Subcutaneous adipose tissue (tissue), 4 donors: ENCODE data around the gene EHBP1. TPM values are rescaled to one million over a fixed set of nuclear protein-coding genes. Genes with fewer than 3 reads are reported as not detected.

Source experiments
- total RNA-seq, 4 donors: library from RNA; depleted of rRNA; stranded (reverse); fragments of >200 nt; gene quantifications; one replicate each; pipeline ENCODE4 v1.1.0, GENCODE V29; 2016
- TF ChIP-seq, protein P1 (sequence below): fragments of 450-650 bp; IDR thresholded peaks from one replicate; pipeline ENCODE4 v1.5.1; 2016; ENCODE audit warnings: low read depth, mild to moderate bottlenecking, control low read depth, antibody characterized with exemption, moderate library complexity

The EHBP1 gene
- total RNA-seq, 4 donors from 2014 or later: 77.5 to 145 (median 110) TPM

DNA sequence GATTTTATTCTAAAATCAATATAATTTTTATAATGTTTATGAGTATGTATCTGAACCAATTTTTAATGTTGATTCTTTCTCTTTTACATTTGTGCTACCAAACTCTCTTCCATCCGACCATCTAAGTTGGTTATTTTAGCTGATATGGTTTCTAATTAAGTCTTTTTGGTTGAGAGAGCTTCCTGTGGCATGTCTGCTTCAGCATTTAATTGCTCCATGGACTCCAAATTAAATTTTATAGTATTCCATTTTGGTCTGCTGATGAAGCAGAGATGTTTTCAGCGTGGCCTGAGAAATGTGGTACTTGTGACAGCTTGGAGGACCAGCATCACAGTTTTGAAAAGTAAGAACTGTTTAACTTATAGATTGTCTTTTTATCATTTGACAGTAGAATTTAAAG lies 105.6 kb downstream of the EHBP1 start:
- TF ChIP-seq, protein P1, sequence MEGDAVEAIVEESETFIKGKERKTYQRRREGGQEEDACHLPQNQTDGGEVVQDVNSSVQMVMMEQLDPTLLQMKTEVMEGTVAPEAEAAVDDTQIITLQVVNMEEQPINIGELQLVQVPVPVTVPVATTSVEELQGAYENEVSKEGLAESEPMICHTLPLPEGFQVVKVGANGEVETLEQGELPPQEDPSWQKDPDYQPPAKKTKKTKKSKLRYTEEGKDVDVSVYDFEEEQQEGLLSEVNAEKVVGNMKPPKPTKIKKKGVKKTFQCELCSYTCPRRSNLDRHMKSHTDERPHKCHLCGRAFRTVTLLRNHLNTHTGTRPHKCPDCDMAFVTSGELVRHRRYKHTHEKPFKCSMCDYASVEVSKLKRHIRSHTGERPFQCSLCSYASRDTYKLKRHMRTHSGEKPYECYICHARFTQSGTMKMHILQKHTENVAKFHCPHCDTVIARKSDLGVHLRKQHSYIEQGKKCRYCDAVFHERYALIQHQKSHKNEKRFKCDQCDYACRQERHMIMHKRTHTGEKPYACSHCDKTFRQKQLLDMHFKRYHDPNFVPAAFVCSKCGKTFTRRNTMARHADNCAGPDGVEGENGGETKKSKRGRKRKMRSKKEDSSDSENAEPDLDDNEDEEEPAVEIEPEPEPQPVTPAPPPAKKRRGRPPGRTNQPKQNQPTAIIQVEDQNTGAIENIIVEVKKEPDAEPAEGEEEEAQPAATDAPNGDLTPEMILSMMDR: no peak

DNA sequence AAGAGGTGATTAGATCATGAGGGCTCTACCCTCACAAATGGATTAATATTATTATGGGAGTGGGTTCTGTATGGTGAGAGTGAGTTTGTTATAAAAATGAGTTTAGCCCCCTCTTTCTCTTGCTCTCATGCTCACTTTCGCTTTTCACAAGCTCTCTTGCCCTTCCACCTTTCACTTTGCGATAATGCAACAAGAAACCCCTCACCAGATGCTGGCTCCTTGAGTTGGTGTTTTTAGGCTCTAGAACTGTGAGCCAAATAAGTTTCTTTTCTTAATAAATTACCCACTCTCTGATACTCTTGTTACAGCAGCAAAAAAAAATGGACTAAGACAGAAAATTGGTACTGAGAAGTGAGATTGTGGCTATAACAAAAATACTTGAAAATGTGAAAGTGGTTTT lies 106.5 kb downstream of the EHBP1 start:
- TF ChIP-seq, protein P1: no peak

DNA sequence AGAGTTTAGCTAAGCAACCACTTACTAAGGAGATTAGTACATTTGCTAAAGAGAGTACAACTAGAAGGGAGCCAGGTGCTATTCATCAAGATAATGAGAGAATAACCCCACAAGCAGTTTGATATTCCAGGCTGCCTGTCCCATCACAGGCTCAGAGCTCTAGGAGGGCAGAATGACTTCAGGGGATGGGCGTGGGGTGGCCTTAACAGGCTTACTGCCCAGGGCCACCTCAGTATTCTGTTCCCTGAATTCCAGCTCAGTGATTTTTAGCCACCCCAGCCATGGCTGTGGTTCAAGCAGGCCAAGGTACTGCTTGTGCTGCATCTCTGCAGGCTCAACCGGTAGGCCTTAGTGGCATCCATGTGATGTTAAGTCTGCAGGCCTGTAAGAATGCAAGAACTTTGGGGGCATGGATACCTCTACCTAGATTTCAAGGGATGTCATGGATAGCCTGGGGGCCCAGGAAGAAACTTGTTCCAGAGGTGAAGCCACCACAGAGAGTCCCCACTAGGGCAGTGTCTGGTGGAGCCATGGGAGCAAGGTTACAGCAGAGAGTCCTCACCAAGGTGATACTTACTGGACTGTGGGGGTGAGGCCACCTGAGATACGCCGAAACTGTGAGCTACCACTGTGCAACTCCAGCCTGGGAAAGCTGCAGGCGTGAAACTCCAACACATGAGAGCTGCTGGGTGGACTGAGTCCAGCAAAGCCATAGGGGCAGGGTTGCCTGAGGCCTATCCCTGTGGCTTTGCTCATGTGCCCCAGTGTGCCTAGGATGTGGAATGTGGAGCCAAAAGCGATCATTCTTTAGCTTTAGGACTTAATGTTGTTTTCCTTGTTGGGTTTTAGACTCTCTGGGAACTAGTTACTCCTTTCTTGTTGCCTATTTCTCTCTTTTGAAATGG lies 107.7 kb downstream of the EHBP1 start:
- TF ChIP-seq, protein P1: no peak

DNA sequence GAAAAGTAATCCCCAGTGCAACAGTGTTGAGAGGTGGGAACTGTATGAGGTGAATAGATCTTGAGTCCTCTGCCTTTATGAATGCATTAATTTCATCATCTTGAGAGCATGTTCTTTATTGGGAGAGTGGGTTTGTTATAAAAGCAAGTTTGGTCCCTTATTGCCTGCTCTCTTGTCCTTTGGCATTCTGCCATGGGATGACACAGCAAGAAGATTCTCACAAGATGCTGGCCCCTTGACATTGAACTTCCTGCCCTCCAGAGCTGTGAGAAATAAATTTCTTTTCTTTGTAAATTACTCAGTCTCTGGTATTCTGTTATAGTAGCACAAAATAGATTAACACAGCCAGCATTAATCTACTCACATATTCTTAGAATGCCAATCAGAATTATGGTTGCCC lies 108.6 kb downstream of the EHBP1 start:
- TF ChIP-seq, protein P1: no peak

DNA sequence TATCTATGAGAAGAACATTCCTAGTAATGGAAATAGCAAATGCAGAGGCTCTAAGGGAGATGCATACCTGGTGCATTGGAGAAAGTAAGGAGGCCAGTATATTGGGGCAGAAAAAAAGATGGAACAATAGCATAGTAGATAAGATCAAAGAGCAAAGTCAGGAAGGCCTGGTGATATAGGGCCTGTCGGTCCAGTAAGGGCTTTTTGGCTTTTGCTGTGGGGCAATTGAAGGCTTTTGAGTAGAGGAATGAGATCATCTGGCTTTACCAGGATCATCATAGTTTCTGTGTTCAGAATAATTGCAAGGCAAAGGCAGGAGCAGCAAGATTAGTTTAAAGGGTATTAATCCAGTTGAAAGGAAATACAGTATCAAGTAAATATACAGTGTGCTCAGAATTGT lies 111.8 kb downstream of the EHBP1 start:
- TF ChIP-seq, protein P1: no peak

DNA sequence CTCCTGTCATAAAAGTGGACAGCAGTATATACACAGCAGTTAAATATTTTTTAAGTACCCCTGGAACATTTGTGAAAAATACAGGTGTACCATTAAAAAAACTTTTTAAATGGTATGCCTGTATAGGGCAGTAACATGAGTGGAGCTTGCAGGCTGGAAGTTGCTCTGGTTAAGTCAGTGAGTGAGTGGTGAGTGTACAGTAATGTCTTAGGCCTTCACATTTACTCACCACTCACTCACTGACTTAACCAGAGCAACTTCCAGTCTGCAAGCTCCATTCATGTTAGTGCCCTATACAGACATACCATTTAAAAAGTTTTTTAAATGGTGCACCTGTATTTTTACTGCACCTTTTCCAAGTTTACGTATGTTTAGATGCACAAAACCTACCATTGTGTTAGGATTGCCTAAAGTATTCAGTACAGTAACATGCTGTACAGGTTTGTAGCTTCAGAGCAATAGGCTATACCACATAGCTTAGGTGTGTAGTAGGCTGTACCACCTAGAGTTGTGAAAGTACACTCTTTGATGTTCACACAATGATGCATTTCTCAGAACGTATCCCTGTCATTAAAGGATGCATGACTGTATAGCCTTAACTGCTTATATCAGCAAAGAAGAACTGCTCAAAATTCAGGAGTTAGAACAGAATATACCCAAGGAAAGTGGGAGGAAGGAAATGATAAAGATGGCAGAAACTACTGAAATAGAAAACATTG lies 112.6 kb downstream of the EHBP1 start:
- TF ChIP-seq, protein P1: no peak

DNA sequence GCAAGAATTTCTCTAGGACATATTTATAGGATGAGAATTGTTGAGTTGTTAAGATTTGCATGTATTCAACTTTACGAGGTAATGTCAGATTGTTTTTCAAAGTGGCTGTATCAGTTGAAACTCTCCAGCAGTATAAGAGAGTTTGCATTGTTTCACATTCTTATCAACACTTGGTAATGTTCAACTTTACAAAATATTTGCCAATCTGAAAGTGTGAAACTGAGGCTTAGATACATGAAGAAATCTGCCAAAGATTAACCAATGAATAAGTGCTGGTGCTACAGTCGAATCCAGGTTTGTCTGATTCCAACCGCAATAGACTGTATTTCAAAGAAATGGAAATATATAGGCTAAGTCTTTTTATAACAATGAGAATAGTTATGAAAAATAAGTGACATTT lies 117.0 kb downstream of the EHBP1 start:
- TF ChIP-seq, protein P1: no peak
